HG02759 (cell line): ENCODE data around the gene SLC2A8.

Source experiments
- ATAC-seq: cut with Tn5 transposase; IDR thresholded peaks from one replicate; pipeline ENCODE4 v1.9.1; 2021; ENCODE audit warnings: mild to moderate bottlenecking, moderate library complexity; ENCODE audit not compliant: unreplicated experiment

Gene SLC2A8

DNA sequence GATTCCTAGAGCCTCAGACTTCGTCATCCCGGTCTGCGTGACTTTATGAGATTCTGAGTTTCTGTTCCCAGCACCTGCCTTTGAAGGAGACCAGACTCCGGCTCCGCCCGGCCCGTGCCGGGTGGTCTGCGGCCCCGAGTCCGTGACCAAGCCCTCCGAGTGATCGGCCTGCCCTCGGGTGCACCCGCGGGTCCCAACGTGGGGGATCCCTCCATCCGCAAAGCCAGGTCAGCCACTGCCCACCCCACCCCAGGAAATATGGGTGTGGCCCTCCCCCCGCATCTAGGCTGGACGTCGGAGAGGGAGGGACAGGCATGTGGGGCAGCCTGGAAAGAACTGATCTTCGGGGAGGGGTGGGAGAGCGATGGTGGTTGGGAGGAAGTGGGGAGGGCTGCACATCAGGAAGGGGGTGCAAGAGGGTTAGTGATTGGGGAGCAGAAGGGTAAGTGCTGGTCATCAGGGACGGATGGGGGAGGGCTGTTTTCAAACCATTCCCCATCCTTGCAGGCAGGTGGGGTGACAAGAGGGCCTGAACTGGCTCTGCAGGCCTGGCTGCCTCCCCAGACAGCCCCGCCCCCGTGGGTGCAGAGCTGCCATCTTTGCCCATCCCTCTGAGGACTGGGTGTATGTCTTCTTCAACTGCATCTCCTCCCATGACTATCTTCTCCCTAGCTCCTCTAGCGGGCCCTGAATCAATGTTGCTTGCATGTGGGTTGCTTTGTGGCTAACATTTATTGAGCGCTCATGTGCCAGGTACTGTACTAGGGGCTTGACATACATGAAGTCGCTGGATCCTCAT lies 55.1 kb downstream of the SLC2A8 start:
- peak; percentile 4 for ATAC-seq

DNA sequence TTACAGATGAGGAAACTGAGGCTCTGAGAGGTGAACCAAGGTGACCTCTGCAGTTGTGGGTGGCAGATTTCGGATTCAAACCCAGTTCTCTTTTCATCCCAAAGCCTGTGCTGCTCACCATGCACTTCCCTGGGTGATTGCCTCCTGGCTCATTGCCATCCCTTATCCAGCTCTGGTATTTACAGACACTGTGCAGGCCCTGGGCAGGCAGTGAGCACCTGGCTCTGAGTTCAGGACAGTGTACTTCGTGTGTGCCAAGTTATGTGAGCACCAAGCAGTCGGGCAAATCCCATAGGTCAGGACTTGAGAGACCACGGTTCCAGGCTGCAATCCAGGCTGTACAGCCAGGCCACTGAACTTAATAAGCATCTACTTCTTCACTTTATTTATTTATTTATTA lies 55.7 kb downstream of the SLC2A8 start:
- no peak for ATAC-seq

DNA sequence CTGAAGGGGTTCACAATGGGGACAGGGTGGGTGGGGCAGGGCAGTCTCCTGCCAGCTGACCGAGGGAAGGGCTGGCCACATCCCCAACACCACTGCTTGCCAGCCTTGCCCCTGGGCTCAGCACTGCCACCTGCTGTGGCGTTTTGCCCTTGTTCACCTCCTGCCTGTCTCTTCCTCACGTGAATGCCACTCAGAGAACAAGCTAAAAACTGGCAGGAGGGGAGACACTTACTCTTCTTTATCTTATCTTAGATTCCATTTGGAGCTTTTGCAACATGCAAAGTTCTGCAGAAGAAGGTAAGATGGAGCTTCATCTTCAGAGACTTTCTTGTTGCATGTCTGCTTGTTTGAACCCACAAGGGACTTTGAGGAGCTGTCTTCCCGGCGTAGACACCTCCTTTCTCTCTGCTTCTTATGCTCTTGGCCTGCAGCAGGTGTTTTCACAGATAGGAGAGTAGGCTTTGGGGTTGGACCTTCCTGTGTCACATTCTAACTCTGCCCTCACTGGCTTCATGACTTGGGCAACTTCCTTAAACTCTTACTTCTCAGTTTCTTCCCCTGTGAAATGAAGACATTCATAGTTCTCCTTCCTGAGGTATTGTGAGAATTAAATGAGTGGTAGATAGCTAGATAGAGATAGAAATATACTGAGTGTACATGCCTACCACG lies 58.5 kb downstream of the SLC2A8 start:
- no peak for ATAC-seq

GRCh38 chr9:127457191-127457878 lies 60.4 kb downstream of the SLC2A8 start:
- ATAC-seq: no peak
